ENCODE measurements around the gene OSBPL10.

- TF ChIP-seq CTCF (conservative IDR thresholded peaks at IDR 0.05; ENCODE audit: low read depth, low read length) (no peak), POLR2A (IDR thresholded peaks at IDR 0.05; ENCODE audit: low read depth, low read length) (no peak), USF2 (IDR thresholded peaks at IDR 0.05; ENCODE audit: low read depth, low read length) (no peak), RFX5 (IDR thresholded peaks at IDR 0.05; ENCODE audit: low read depth, low read length) (no peak), RAD21 (IDR thresholded peaks at IDR 0.05; ENCODE audit: low read length) (no peak), CEBPB (IDR thresholded peaks at IDR 0.05; ENCODE audit: low read depth, low read length) (no peak), MAFK (IDR thresholded peaks at IDR 0.05; ENCODE audit: low read depth, low read length) (no peak), NFE2L2 (IDR thresholded peaks at IDR 0.05; ENCODE audit: low read depth, low read length) (no peak), SMC3 (IDR thresholded peaks at IDR 0.05; ENCODE audit: low read depth, low read length) (no peak), RCOR1 (IDR thresholded peaks at IDR 0.05; ENCODE audit: insufficient replicate concordance, low read length) (no peak), MXI1 (IDR thresholded peaks at IDR 0.05; ENCODE audit: borderline replicate concordance, low read depth, low read length) (no peak), MAZ (IDR thresholded peaks at IDR 0.05; ENCODE audit: borderline replicate concordance, low read depth, low read length) (no peak), CHD1 (IDR thresholded peaks at IDR 0.05; ENCODE audit: low read depth, low read length) (no peak)
- TF ChIP-seq, protein P1, sequence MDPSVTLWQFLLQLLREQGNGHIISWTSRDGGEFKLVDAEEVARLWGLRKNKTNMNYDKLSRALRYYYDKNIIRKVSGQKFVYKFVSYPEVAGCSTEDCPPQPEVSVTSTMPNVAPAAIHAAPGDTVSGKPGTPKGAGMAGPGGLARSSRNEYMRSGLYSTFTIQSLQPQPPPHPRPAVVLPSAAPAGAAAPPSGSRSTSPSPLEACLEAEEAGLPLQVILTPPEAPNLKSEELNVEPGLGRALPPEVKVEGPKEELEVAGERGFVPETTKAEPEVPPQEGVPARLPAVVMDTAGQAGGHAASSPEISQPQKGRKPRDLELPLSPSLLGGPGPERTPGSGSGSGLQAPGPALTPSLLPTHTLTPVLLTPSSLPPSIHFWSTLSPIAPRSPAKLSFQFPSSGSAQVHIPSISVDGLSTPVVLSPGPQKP (IDR thresholded peaks at IDR 0.05; ENCODE audit: borderline replicate concordance, low read depth, low read length), result no peak
These were observed 236.1 kb downstream of the OSBPL10 start for GRCh38 chr3:31744913-31745312.
